ENCODE measurements around the gene PEAR1.

The PEAR1 gene

DNA sequence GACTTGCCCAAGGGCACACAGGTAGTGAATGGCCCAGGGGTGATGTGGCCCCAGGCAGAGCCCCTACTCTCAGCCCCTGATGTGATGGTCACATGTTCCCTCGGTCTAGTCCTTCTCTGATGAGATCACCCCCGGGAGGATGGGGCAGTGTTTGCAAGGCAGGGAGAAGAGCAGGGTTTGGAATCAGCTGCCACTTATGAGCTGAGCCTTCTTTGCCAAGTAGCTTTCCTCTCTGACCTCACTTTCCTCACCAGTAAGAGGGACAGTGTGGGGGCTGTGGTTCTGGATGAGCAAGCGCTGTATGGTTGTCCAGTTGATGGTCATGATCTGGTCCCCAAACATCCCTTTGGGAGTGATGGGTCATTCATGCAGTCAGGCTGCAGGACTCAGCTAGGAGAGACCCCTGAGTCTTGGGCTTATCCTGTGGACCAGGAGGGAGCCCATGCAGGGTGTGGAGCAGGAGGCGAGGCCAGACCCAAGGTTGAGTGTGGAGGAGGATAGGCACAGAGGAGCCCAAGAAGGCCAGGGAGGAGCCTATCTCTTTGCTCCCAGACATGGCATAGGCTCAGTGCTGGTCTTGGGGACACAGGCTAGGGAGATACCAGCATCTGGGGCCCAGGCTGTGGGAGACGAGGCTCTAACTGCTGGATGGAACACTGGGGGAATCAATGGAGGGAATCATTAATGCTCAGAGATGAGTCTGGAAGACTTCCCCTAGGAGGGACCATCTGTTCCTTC, 15.9 kb upstream of the PEAR1 start:
- no peak overlapping the region for H3K27ac ChIP-seq
- peaks cover 88% of the 10 kb centered on the region for H3K27me3 ChIP-seq
- TF ChIP-seq CTCF (IDR thresholded peaks at IDR 0.05), result no peak
- H3K4me3 ChIP-seq (ENCODE audit: low read depth in 1 of 2, low read length in 1 of 2), result no peak overlapping the region
- no peaks in the 10 kb centered on the region for H3K36me3 ChIP-seq
- H3K4me1 ChIP-seq (ENCODE audit: control insufficient read depth in 1 of 2, insufficient read depth in 1 of 2, low read depth in 1 of 2, low read length in 1 of 2), result no peaks in the 10 kb centered on the region
- no peaks in the 10 kb centered on the region for H3K9me3 ChIP-seq

DNA sequence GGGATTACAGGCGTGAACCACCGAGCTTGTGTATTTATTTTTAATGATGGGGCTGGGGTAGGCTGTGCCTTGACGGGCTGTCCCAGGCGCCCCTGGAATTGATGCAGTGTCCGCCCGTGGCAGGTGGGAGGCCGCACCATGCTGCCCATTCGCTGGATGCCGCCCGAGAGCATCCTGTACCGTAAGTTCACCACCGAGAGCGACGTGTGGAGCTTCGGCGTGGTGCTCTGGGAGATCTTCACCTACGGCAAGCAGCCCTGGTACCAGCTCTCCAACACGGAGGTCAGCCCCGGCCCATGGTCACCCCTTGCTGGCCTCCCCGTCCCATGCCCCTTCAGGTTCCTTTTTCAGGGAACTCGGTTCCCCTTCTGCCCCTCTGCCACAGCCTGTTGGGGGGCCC, 13.6 kb upstream of the PEAR1 start:
- TF ChIP-seq CTCF (IDR thresholded peaks at IDR 0.05), result no peak
- H3K9me3 ChIP-seq, result no peaks in the 10 kb centered on the region
- no peaks in the 10 kb centered on the region for H3K4me1 ChIP-seq (ENCODE audit: control insufficient read depth in 1 of 2, insufficient read depth in 1 of 2, low read depth in 1 of 2, low read length in 1 of 2)
- peaks cover 82% of the 10 kb centered on the region for H3K27me3 ChIP-seq
- H3K4me3 ChIP-seq (ENCODE audit: low read depth in 1 of 2, low read length in 1 of 2), result no peak overlapping the region
- H3K27ac ChIP-seq, result no peak overlapping the region
- H3K36me3 ChIP-seq, result no peaks in the 10 kb centered on the region

DNA sequence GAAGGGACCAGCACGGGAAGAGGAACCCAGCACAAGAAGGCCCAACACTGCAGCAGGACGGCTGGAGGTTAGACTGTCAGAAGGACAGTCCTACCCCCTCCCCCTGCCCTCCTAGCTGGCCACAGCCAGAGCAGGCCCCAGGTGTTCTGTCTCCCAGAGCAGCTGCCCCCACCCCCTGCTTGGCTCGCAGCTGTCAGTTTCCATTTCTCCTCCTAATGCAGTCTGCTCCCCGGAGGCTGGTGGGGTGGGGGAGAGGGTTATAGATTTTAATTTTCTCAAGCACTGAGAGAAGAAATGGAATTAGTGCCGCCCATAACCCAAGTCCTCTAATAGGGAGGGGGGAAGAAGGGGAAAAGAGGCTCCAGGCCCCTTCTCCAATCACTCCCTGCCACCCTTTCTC, 13.0 kb upstream of the PEAR1 start:
- Histone ChIP-seq H3K27me3 (peaks cover 80% of the 10 kb centered on the region), H3K36me3 (no peaks in the 10 kb centered on the region), H3K4me1 (ENCODE audit: control insufficient read depth in 1 of 2, insufficient read depth in 1 of 2, low read depth in 1 of 2, low read length in 1 of 2) (no peaks in the 10 kb centered on the region), H3K27ac (no peak overlapping the region), H3K4me3 (ENCODE audit: low read depth in 1 of 2, low read length in 1 of 2) (no peak overlapping the region), H3K9me3 (no peaks in the 10 kb centered on the region)
- no peak for TF ChIP-seq CTCF (IDR thresholded peaks at IDR 0.05)

DNA sequence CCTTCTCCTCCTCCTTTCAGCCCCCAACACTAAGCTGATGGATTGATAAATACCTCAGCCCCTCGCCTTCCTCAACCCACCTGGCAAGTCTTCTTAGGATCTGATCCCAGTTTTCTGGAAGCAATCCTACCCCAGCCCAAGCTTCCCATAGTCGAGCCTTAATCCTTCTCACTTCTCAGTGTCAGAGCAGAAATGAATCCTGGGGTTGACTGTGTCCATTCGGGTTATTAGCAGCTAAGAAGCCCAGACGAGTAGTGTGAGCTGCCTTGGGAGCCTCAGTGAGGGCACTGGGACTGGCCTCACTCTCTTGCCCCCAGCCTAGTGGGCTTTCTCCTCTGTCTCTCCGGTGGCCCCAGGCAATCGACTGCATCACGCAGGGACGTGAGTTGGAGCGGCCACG, 12.4 kb upstream of the PEAR1 start:
- no peaks in the 10 kb centered on the region for H3K4me1 ChIP-seq (ENCODE audit: control insufficient read depth in 1 of 2, insufficient read depth in 1 of 2, low read depth in 1 of 2, low read length in 1 of 2)
- no peaks in the 10 kb centered on the region for H3K9me3 ChIP-seq
- H3K4me3 ChIP-seq (ENCODE audit: low read depth in 1 of 2, low read length in 1 of 2), result no peak overlapping the region
- TF ChIP-seq CTCF (IDR thresholded peaks at IDR 0.05), result no peak
- H3K36me3 ChIP-seq, result no peaks in the 10 kb centered on the region
- H3K27ac ChIP-seq, result no peak overlapping the region
- H3K27me3 ChIP-seq, result peaks cover 80% of the 10 kb centered on the region

DNA sequence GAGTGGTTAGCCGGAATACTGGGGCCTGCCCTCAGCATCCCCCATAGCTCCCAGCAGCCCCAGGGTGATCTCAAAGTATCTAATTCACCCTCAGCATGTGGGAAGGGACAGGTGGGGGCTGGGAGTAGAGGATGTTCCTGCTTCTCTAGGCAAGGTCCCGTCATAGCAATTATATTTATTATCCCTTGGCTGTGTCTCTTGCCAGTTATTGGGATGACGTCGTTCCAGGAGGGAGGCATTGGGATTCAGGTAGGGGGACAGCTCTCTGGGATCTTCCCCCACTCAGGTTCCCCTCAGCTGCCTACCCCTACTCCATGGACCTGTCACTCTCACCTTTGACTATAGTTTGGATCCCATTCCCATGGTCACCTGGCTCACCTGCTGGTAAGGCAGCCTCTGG, 11.9 kb upstream of the PEAR1 start:
- H3K36me3 ChIP-seq, result no peaks in the 10 kb centered on the region
- no peak overlapping the region for H3K4me3 ChIP-seq (ENCODE audit: low read depth in 1 of 2, low read length in 1 of 2)
- H3K4me1 ChIP-seq (ENCODE audit: control insufficient read depth in 1 of 2, insufficient read depth in 1 of 2, low read depth in 1 of 2, low read length in 1 of 2), result no peaks in the 10 kb centered on the region
- H3K9me3 ChIP-seq, result no peaks in the 10 kb centered on the region
- peaks cover 80% of the 10 kb centered on the region for H3K27me3 ChIP-seq
- H3K27ac ChIP-seq, result no peak overlapping the region
- no peak for TF ChIP-seq CTCF (IDR thresholded peaks at IDR 0.05)
